Fibroblast of lung (primary cell): Measurements from ENCODE around the gene CDH4. TPM values are rescaled to one million over a fixed set of nuclear protein-coding genes. Genes with fewer than 3 reads are reported as not detected.

Source experiments
- DNase-seq, 2 donors: peaks; one replicate each; pipeline versions ENCODE4 v3.0.0 to v3.0.0-alpha.2; 2010; ENCODE audit warnings: low read depth in 2 of 2
- H2AFZ ChIP-seq: 2 replicates; pipeline ENCODE4 v1.5.1; 2012; ENCODE audit warnings: low read length, control low read depth, inconsistent platforms
- H3K27ac ChIP-seq: 2 replicates; pipeline ENCODE4 v1.5.1; 2011; ENCODE audit warnings: low read length, control low read depth; ENCODE audit not compliant: insufficient read depth
- H3K27me3 ChIP-seq: 2 replicates; pipeline ENCODE4 v1.5.1; 2011; ENCODE audit warnings: mild to moderate bottlenecking, low read length; ENCODE audit not compliant: control insufficient read depth, insufficient read depth
- H3K36me3 ChIP-seq: 2 replicates; pipeline ENCODE4 v1.5.1; 2011; ENCODE audit warnings: low read length; ENCODE audit not compliant: control insufficient read depth, insufficient read depth
- H3K4me1 ChIP-seq: 2 replicates; pipeline ENCODE4 v1.5.1; 2011; ENCODE audit warnings: low read length; ENCODE audit not compliant: control insufficient read depth, insufficient read depth; ENCODE audit errors: extremely low read depth
- H3K4me2 ChIP-seq: 2 replicates; pipeline ENCODE4 v1.5.1; 2011; ENCODE audit warnings: low read length, control low read depth; ENCODE audit not compliant: insufficient read depth; ENCODE audit errors: extremely low read depth
- H3K4me3 ChIP-seq, 4 experiments: fragments of 200-600 bp in 1 of 4; sonication (generic) in 1 of 4; replicated peaks in 1 of 4; 2 replicates each; pipeline ENCODE4 v1.5.1; 2011 to 2016; ENCODE audit warnings: low read length in 4 of 4, low read depth in 3 of 4, mild to moderate bottlenecking in 3 of 4, control low read depth in 2 of 4, inconsistent platforms in 1 of 4, mixed read lengths in 1 of 4; ENCODE audit not compliant: insufficient read depth in 1 of 4; ENCODE audit errors: control extremely low read depth in 1 of 4
- H3K79me2 ChIP-seq: 2 replicates; pipeline ENCODE4 v1.5.1; 2012; ENCODE audit warnings: mild to moderate bottlenecking, low read length, inconsistent platforms; ENCODE audit not compliant: control insufficient read depth, insufficient read depth
- H3K9ac ChIP-seq: 2 replicates; pipeline ENCODE4 v1.5.1; 2011; ENCODE audit warnings: mild to moderate bottlenecking, low read length, control low read depth; ENCODE audit not compliant: insufficient read depth
- H3K9me3 ChIP-seq: 2 replicates; pipeline ENCODE4 v1.5.1; 2012; ENCODE audit warnings: low read depth, low read length; ENCODE audit not compliant: control insufficient read depth, insufficient read depth
- H4K20me1 ChIP-seq: 2 replicates; pipeline ENCODE4 v1.5.1; 2011; ENCODE audit warnings: low read length; ENCODE audit not compliant: control insufficient read depth, insufficient read depth; ENCODE audit errors: extremely low read depth
- EZH2 ChIP-seq: IDR thresholded peaks from 2 replicates; pipeline ENCODE4 v1.5.1; 2012; ENCODE audit warnings: low read length, control low read depth, mild to moderate bottlenecking; ENCODE audit errors: missing control alignments
- polyA plus RNA-seq, 2 donors: library from polyadenylated mRNA; depleted of rRNA in 1 of 2; stranded (reverse) in 1 of 2; unstranded in 1 of 2; fragments of >200 nt; gene quantifications; 2 replicates each; pipeline ENCODE4 v1.2.1, GENCODE V29; 2011 to 2012; ENCODE audit warnings: missing spikeins in 1 of 2
- total RNA-seq: library from RNA; depleted of rRNA; stranded (reverse); fragments of >200 nt; gene quantifications from 2 replicates; pipeline ENCODE4 v1.2.1, GENCODE V29; 2014
- TF ChIP-seq, protein P1 (sequence below), 2 donors: IDR thresholded peaks in 1 of 2; conservative IDR thresholded peaks in 1 of 2; 1 replicate in 1 of 2; 2 replicates in 1 of 2; pipeline ENCODE4 v1.5.1; 2011 to 2012; ENCODE audit warnings: low read length in 2 of 2, control low read depth in 1 of 2, inconsistent platforms in 1 of 2, low read depth in 1 of 2, mild to moderate bottlenecking in 1 of 2

CDH4 gene
- total and polyA plus RNA-seq, 2 donors (not counting 1 experiment from before 2014, with no cell fraction given), result 4.8 to 6.8 TPM

DNA sequence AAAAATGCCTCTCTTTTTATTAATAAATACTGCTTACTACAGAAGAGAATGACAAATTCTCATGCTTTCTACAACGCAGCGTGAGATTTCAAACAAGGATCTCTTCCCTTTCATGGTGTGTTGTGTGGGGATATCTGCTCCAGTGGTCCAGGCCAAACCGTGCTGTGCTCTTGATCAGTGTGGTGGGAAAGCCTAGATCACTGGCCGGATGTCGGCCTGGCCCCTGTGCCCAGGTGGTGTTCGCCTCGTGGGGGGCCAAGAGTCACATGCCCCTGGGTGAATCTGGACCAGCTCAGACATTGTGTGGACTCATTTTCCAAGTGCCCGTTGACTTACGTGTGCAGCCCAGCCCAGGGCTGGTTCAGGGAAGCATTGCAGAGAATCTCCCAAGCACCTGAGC lies 4.3 kb downstream of the CDH4 start:
- Histone ChIP-seq H3K79me2 (peaks cover 6% of the 10 kb centered on the region), H3K4me1 (peaks cover 9% of the 10 kb centered on the region), H3K4me3 (no peak overlapping the region), H2AFZ (no peak overlapping the region), H3K4me2 (no peak overlapping the region), H3K27me3 (no peaks in the 10 kb centered on the region), H3K9ac (no peak overlapping the region), H3K36me3 (peaks cover 7% of the 10 kb centered on the region), H3K27ac (no peak overlapping the region), H4K20me1 (no peaks in the 10 kb centered on the region), H3K9me3 (no peaks in the 10 kb centered on the region)
- no peak for DNase-seq
- TF ChIP-seq EZH2, result no peak
- TF ChIP-seq, protein P1, sequence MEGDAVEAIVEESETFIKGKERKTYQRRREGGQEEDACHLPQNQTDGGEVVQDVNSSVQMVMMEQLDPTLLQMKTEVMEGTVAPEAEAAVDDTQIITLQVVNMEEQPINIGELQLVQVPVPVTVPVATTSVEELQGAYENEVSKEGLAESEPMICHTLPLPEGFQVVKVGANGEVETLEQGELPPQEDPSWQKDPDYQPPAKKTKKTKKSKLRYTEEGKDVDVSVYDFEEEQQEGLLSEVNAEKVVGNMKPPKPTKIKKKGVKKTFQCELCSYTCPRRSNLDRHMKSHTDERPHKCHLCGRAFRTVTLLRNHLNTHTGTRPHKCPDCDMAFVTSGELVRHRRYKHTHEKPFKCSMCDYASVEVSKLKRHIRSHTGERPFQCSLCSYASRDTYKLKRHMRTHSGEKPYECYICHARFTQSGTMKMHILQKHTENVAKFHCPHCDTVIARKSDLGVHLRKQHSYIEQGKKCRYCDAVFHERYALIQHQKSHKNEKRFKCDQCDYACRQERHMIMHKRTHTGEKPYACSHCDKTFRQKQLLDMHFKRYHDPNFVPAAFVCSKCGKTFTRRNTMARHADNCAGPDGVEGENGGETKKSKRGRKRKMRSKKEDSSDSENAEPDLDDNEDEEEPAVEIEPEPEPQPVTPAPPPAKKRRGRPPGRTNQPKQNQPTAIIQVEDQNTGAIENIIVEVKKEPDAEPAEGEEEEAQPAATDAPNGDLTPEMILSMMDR (conservative IDR thresholded peaks at IDR 0.05 in 1 of 2, IDR thresholded peaks at IDR 0.05 in 1 of 2; ENCODE audit: low read depth in 1 of 2, low read length in 2 of 2), result no peak

DNA sequence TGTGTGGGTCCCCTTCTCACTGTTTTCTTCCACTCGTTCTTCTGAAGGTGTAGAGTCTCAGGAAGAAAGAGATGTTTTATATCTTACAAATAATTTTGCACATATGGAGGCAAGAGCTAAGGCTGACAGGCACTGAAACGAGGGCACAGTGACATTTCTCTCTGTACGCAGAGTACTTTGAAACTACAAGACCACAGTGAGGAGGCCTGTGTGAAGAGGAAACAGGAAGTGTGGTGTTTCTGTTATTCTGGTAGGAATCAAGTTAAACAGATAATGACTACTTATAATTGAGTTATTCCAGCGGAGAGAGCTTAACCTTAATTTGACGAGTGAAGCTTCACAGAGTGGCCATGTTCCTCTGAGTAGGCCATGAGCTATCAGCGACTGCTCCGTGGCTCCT lies 4.8 kb downstream of the CDH4 start:
- no peak overlapping the region for H2AFZ ChIP-seq
- H3K79me2 ChIP-seq, result peaks cover 6% of the 10 kb centered on the region
- TF ChIP-seq, protein P1 (conservative IDR thresholded peaks at IDR 0.05 in 1 of 2, IDR thresholded peaks at IDR 0.05 in 1 of 2; ENCODE audit: low read depth in 1 of 2, low read length in 2 of 2), result no peak
- no peak for TF ChIP-seq EZH2
- peaks cover 7% of the 10 kb centered on the region for H3K36me3 ChIP-seq
- H3K27me3 ChIP-seq, result no peaks in the 10 kb centered on the region
- H3K4me2 ChIP-seq, result no peak overlapping the region
- peaks cover 9% of the 10 kb centered on the region for H3K4me1 ChIP-seq
- H4K20me1 ChIP-seq, result no peaks in the 10 kb centered on the region
- no peak overlapping the region for H3K9ac ChIP-seq
- no peak overlapping the region for H3K27ac ChIP-seq
- DNase-seq, result no peak
- H3K9me3 ChIP-seq, result no peaks in the 10 kb centered on the region
- no peak overlapping the region for H3K4me3 ChIP-seq

DNA sequence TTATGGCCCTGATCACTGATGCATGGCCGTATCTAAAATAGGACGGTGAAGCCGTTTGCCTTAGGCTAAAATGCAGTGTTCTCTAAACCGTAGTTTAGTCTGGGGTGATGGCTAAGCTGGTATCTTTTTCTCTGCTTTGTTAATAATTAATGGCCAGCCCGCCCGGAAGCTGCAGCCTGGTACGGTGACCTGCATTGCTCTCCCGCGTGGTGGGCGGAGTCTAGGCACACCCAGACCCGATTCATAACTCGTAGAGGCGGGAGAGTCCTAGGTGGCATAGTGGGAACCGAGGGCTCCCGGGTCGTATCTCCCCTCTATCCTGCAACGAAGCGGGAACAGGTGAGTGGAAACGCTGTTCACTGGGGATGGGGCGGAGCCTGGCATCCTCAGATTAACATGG lies 5.5 kb downstream of the CDH4 start:
- H3K4me2 ChIP-seq, result no peak overlapping the region
- H3K9me3 ChIP-seq, result no peaks in the 10 kb centered on the region
- H4K20me1 ChIP-seq, result no peaks in the 10 kb centered on the region
- no peak overlapping the region for H3K27ac ChIP-seq
- H3K27me3 ChIP-seq, result no peaks in the 10 kb centered on the region
- peaks cover 6% of the 10 kb centered on the region for H3K79me2 ChIP-seq
- H3K4me1 ChIP-seq, result peaks cover 9% of the 10 kb centered on the region
- peaks cover 7% of the 10 kb centered on the region for H3K36me3 ChIP-seq
- TF ChIP-seq EZH2, result no peak
- TF ChIP-seq, protein P1 (conservative IDR thresholded peaks at IDR 0.05 in 1 of 2, IDR thresholded peaks at IDR 0.05 in 1 of 2; ENCODE audit: low read depth in 1 of 2, low read length in 2 of 2), result no peak
- no peak for DNase-seq
- no peak overlapping the region for H3K4me3 ChIP-seq
- no peak overlapping the region for H2AFZ ChIP-seq
- no peak overlapping the region for H3K9ac ChIP-seq
